NCI-H2196 (cell line): ENCODE results near the gene RPLP1.

ENCODE experiments used
- DNase-seq: peaks from one replicate; lab custom pipeline; 2025; ENCODE audit not compliant: unreplicated experiment; lab: John Stamatoyannopoulos, UW

The RPLP1 gene

DNA sequence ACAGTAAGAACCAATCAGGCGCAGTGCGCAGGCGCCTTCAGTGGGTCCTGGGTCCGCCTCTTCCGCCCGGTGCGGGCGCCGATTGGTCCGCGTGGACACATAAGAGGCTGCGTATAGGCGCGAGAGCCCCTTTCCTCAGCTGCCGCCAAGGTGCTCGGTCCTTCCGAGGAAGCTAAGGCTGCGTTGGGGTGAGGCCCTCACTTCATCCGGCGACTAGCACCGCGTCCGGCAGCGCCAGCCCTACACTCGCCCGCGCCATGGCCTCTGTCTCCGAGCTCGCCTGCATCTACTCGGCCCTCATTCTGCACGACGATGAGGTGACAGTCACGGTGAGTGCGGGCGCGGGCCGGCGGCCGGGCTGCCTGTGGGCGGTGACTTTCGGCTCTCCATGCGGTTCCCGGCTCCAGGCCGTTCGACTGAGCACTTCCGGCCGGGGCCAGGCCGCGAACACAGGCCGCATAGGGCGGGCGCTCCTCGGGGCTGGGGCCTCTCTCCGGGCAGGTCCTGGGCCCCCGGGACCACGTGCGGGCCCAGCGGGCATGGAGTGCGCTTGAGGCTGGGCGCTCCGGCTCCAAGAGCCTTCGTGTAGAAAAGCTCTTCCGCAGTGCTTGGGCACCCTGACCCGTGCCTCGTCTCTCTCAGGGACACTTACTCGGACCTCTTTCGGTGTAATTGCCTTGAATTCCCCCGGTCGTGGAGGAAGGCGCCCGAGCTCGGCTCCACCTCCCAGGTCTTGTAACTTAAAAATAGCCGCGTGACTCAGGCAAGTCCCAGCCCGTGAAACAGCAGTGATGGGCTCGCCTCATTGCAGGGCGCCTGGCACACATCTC lies at the start of gene RPLP1:
Gene RPLP1, plus strand, starts transcription at position 127 of the 830 bp plus-strand sequence. Its CDS starts 131 bp downstream, at position 258.
- peak; percentile 88 for DNase-seq

DNA sequence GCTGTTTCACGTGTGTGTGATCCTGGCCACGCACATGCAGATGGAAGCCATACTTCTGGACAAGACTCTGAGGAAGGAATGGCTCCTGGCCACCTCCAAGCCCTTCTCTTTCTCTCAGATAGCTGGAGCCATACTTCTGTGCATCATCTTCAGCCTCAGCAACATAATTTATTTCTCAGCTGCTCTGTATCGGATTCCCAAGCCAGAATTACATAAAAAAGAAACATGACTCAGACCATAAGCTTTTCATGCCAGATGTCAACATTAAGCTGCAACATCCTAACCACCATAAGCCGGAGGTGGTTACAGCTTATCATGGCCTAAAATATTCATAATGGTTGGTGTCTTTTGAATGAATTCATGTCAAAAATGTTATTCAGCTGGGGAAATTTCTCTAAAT lies 49.0 kb upstream of the RPLP1 start:
- DNase-seq = no peak

DNA sequence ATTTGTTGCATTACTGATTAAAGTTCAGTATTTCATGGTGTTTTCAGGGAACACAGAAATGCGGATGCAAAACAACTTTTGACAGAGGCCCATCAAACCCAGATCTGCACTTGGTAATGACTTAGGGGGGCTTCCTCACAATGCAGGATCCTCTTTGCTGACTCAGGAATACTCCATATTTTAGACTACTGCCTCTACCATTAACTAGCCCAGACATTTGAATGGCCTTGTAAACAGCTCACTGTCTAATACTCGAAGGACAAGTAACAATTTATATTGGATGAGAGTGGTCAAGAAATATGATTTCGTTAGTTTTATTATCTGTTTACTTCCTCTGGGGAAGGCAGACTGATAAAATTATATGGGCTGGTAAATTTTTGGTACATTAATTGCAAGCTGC lies 47.5 kb upstream of the RPLP1 start:
- DNase-seq = no peak

DNA sequence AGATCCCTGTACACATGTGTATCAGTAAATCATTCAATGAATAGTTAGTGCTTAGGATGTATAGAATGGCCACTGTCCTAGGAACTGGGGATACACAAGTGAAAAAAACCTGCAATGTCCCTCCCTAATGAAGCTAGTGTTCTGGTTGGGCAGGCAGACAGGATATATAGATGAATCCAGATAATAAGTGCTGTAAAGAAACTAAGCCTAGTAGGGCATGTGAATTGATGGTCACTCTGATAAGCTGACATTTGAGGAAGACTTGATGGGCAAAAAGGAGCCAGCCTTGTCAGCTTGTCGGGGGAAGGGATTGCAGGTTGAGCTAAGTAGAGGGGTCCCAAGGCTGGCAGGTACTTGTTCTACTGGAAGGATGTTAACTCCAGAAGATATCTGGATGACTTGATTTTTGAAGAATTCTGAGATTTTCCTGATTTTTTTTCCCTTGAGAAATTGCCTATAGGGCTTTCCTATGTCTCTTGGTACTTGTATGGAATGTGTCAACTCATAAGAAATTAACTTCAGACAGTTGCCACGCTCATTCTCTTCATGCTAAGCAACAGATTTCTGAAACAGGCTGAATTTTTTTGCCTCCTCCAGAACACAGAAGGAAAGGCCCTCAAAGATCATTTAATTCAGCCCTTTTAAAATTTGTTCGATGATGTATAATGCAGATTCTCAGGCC lies 44.8 kb upstream of the RPLP1 start:
- DNase-seq = no peak

DNA sequence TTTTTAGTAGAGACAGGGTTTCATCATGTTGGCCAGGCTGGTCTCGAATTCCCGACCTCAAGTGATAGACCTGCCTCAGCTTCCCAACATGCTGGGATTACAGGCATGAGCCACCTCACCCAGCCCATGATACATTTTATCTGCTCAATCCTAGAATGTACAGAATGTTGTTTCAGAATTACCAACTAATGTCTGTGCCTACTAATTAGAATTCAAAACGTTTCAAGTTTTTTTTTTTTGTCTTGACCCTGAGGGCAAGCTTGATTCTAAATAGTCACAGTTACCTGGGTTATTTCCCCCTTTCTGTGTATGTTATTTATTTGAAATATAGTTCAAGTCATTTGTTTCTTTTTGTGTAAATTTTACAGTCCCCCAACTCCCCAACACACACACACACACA lies 43.8 kb upstream of the RPLP1 start:
- no peak for DNase-seq

DNA sequence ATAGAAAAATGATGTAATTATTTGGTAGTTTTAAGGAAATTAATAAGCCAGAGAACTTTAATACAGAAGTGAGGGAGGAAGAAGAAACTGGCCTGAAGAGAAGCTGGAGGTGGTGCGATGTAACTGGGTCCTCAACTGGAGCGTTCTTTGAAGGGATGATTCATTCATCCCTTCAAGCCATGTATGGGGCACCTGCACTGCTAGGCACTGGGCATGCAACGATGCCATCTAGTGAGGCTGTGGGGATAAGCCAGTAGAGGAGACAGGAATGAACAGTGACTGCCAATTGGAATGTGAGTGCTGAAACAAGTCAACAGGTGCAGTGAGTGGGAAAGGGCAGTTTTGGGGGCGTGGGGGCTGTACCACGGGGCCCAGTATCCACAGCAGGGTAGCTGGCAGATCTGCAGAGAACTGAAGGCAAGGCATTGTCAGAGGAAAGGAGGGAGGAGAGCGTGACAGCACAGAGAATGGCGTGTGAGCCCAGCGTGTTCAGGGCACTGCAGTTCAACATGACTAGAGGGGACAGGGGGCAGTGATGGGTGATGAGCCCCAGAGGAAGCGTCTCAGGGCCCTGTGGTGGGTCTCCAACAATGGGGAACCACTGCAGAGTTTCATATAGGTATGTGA lies 42.3 kb upstream of the RPLP1 start:
- peak; percentile 41 for DNase-seq

DNA sequence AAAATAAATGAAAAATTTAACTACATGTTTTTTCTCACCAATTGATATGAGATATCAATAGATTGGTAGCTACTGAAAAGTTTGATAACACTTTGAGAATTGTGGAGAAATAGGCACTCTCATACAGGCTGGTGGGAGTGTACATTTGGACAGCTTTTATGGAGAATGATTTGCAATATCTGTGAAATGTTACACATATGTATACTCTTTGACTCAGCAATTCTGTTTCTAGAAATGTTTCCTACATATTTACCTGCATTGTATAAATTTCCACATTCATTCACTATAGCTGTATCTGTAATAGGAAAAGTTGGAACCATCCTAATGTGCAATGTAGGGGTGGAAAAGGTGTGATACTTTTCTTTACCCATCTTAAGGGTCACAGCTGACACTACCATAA lies 40.3 kb upstream of the RPLP1 start:
- DNase-seq = no peak

DNA sequence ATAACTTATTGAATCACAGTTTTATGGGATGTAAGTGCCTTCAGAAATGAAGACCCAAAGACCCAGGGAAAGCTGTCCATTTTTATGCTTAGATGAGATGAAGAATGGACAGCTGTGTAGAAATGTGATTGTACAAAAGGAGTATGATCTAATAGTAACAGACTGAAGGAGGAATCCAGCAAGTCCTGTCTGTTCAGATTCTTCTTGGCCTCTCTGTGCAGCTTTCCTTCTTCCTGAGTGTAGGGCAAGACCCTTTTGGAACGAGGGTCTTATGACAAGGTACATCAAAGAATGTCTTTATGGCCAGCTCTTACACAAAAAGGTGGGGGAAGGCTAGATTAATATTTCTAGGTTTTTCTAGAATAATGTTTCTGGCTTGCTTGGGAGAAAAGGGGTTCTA lies 39.9 kb upstream of the RPLP1 start:
- DNase-seq = no peak

DNA sequence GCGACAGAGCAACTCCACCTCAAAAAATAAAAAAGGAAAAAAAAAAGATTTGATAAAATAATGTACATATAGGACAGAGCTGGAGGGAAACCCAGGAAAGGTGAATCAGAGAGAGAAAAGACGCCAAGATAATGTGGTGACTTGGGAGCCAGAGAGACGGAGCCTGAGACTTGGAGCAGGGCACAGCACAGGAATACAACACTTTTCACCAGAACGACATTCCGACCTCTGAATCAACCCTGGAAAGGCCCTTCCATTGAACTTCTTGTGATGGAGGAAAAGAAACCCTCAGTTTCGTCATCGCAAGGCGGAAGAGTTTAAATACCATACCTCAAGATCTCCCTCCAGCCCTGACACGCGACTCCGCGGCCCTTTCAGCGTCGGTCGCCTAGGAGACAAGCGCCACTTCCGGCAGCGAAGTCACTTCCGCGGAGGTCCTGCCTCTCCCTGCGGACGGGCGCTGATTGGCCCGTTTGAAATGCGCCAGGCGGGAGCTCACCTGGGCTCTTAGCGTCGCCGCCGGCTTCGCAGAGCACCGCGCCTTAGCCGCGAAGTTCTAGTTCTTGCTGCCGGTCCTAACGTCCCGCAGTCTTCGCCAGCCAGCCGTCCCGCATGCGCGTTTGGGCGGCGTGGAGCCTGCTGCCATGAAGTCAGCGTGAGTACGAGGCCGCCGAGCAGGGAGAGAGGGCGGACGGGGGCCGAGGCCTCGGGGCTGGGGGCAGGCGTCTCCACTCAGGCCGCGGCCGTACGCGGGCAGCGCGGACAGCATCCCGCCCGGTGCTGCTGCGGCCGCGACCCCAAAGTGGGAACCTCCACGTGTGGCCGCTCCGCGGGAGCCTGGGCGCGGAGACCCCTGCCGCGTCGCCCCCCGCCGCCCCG lies 38.6 kb upstream of the RPLP1 start, which contains the start of gene KIF23:
Gene KIF23, plus strand, starts transcription at position 528 of the 879 bp plus-strand sequence. Its CDS starts 117 bp downstream, at position 645.
- peak; percentile 89 for DNase-seq

DNA sequence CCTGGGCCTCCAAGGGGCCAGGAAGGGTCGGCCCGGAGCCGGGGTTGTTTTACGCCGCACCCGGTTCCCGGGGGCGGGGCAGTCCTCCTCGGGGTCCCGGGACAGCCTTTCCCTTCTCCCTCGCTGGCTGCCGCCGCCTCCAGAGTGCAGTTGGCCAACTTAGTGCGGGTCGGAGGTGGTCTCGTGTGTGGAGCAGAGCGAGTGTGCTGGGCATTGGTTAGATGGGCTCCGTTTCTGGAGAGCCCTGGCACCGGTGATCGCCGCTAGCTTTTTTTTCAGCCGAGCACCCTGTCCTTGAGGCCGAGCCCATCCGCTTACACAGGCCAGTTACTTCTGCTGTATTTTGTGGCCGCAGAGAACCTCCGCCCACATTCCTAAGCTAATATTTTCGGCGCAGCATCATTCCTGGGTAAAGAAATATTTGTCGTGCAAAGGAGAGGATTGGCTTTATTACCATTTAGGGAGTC lies 37.9 kb upstream of the RPLP1 start:
- no peak for DNase-seq

DNA sequence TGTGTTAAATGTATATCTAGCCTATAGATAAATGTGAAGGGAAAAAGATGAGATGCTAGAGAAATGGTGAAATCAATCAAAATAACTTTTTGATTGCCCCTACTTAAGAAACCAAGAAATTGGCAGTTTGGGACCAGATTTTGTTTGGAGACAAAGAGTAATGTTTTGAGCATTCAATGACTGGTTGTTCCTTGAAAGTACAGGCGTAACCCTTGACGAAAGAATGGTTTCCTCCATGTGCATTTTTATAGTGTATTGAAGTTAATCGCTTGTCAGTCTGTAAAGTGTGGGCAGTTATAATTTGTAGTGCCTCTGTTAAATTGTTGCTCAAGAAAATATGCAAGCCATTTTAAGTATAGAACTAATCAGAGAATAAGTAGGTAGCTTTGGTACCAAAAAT lies 37.2 kb upstream of the RPLP1 start:
- no peak for DNase-seq

DNA sequence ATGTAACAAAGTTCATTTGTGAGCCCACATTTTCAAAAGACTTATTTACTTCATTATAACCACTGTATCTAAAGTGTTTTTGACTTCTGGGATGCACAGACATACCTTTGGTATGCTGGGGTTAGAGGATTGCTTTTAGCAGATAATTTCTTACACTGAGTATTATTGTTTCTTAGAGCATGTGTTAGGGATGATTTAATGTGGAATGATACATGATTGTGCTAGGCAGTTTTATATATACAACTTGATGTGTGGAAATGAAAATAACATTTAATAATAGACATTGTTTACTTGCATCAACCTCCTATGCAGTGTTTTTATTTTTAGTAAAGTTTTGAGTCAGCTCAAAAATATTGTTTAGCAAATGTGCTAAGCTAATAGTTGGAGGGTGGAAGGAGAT lies 35.0 kb upstream of the RPLP1 start:
- DNase-seq = no peak

DNA sequence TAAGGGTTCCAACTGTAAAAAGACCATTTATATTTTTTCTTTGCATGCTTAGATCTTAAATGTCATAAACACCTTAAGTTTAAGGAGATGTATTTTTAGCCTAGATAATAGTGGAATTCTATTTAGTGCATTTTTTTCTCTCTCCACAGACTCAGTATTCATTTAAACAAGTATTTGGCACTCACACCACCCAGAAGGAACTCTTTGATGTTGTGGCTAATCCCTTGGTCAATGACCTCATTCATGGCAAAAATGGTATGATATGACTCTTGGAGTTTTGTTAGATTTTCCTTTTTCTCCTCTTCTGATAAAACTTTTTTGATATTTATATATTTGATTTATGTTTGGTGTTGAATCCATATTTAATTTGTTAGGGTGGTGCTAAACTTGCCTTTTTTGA lies 31.1 kb upstream of the RPLP1 start:
- no peak for DNase-seq

DNA sequence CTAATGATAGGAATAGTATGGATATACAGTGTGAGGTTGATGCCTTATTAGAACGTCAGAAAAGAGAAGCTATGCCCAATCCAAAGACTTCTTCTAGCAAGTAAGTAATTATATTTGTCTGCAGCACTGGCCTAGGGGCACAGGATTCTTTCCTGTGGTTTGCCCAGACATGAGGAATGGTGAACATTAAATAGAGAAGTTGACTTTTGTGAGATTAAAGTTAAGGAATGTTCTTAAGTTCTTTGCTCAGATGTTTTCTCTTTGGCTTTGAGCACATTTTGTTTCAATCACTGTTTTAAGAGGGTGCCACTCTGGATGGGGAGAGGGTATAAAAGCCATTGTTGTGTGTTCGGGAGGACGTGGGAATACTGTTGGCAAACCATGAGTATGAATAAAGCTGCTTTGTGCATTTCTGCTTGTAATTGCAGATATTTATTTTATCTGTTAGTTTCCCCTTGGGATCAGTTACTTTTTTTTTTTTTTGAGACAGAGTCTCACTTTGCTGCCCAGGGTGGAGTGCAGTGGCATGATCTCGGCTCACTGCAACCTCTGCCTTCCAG lies 30.2 kb upstream of the RPLP1 start:
- DNase-seq = no peak

DNA sequence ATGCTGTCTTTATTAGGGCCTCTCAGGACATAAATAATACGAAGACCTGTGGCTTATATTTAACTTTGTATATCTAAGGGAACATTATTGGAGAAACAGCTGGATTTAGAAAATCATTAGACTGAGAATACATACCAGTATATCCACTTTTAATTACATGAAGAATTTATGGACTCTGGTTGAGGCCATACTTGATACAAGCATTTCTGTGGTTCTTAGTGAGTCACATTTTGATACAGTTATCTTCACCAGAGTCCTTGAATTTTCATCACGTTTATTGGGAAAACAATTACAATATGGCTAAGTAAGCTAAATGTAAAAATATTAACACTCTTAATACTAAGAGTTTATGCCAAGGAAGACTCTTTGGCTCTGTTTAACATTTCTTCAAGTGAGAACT lies 28.6 kb upstream of the RPLP1 start:
- no peak for DNase-seq

DNA sequence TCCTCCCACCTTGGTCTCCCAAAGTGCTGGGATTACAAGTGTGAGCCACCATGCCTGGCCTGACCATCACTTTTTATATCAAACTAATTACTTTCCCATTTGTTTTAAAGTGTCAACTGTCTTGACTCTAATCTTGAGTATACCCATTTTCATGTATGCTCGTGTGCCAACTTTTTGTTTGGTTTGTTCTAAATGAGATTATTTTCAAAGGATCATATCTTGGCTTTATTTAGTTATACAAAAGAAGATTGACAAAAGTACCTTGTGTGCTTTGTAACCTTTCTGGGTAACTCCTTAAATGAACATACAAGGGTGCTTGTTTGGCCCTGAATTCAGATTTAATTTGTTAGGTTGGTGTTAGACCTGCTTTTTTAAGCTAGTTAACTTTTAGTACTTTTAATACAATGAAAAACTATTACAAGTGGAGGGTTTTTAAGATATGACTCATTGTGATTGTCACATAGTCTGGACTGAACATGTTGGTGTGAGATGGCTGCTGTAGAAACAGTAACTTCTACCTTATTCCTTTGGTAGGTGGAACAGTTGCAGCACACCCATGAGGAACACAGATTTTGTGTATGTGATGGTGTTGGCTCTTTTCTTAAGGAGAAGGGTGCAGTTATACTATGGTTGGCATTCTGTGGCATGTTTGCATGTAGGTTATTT lies 27.7 kb upstream of the RPLP1 start:
- DNase-seq = no peak

DNA sequence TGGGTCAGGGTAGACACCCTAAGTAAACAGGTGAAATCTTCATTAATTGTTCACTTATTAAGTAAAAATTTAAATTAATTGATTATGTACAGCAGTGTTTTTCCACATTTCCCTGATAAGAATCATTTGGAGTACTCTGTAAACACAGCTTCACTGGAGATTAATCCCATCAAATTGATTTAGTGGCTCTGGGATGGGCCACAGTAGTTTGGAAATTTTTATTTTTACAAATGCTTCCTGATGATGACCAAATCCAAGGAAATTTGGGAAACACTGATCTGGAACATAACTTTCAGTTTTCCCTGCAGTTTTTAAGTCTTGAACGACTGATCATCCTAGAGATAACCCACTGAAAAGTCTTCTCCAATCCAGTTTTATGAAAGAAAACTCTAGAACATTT lies 18.8 kb upstream of the RPLP1 start:
- no peak for DNase-seq

DNA sequence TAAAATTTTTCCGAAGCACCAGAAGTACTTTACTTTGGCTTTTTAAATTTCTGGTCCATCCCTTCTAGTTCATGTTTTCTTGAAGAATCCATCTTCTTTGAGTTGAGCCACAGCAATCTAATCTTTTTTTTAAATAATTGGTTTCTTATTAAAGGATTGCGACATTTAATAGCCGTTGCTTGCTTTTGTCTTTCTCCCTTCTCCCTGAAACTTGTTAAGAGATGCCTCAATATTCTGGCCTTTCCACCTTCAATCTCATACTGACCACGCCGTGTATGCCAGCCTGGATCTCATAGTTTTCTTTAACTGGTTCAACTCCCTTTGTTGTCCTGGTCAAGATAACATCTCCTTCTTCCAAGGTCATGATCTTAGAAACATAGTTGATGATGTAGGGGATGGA lies 18.4 kb upstream of the RPLP1 start:
- no peak for DNase-seq

DNA sequence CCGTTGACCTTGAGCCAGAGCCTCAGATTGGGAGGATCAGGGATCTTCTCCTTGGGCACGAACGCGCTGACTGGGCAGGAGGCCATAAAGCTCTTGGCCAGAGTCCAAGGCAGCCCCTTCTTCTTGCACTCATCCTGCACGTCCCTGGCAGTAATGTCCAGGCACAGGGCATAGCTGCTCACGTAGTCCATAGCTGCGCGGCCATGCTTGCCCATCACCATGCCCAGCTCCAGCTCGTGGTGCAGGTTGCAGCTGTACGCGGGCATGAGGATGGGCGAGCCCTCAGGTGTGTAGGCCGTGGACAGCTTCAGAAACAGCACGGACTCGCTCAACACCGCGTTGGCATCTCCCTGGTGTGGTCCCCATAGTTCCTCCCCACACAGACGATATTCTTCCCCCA lies 17.9 kb upstream of the RPLP1 start:
- DNase-seq = no peak

DNA sequence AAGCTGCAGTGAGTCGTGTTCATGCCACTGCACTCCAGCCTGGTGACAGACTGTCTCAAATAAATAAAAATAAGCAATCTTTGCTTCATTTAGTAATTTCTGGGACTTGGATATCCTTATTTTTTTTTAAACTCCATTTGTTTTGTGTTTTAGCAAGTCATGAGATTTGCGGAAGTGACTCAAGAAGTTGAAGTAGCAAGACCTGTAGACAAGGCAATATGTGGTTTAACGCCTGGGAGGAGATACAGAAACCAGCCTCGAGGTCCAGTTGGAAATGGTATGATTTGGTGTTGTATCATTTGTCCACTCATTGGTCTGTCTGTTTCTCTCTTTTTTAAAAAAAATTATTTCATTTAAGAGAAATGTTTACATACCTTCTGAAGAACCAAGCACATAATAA lies 16.6 kb upstream of the RPLP1 start:
- no peak for DNase-seq
